Loucy (cell line): ENCODE measurements around the gene MAD1L1.

Experiments
- H2AFZ ChIP-seq: fragments of 200-600 bp; sonication (generic); 2 replicates; pipeline ENCODE4 v1.6.0; 2016; ENCODE audit warnings: antibody characterized with exemption, mild to moderate bottlenecking, low read length, moderate library complexity
- H3F3A ChIP-seq: fragments of 200-600 bp; 2 replicates; pipeline ENCODE4 v1.6.0; 2016; ENCODE audit warnings: antibody characterized with exemption, low read depth, mild to moderate bottlenecking
- H3K27me3 ChIP-seq: fragments of 200-600 bp; sonication (generic); 2 replicates; pipeline ENCODE4 v1.6.1; 2014; ENCODE audit warnings: low read length, mild to moderate bottlenecking; ENCODE audit not compliant: insufficient read depth, poor library complexity, severe bottlenecking
- H3K36me3 ChIP-seq: fragments of 200-600 bp; sonication (generic); 2 replicates; pipeline ENCODE4 v1.6.1; 2016; ENCODE audit warnings: low read length; ENCODE audit not compliant: insufficient read depth
- H3K4me1 ChIP-seq: fragments of 200-600 bp; sonication (generic); 2 replicates; pipeline ENCODE4 v1.5.1; 2014; ENCODE audit warnings: low read length, mild to moderate bottlenecking; ENCODE audit not compliant: insufficient read depth, poor library complexity, severe bottlenecking
- H3K4me2 ChIP-seq: fragments of 200-600 bp; sonication (generic); 2 replicates; pipeline ENCODE4 v1.6.0; 2014; ENCODE audit warnings: antibody characterized with exemption, low read length, low read depth, mild to moderate bottlenecking; ENCODE audit not compliant: poor library complexity, severe bottlenecking
- H3K4me3 ChIP-seq: fragments of 200-600 bp; sonication (generic); 2 replicates; pipeline ENCODE4 v1.5.1; 2014; ENCODE audit warnings: low read length, mild to moderate bottlenecking, mixed read lengths; ENCODE audit not compliant: poor library complexity, severe bottlenecking
- H3K79me2 ChIP-seq: fragments of 200-600 bp; sonication (generic); 2 replicates; pipeline ENCODE4 v1.6.1; 2014; ENCODE audit warnings: low read length; ENCODE audit not compliant: insufficient read depth
- H3K9ac ChIP-seq: fragments of 200-600 bp; sonication (generic); 2 replicates; pipeline ENCODE4 v1.6.0; 2014; ENCODE audit warnings: mild to moderate bottlenecking, low read depth, low read length, moderate library complexity; ENCODE audit not compliant: poor library complexity, severe bottlenecking
- H3K9me2 ChIP-seq: fragments of 200-600 bp; sonication (generic); replicated peaks from 2 replicates; pipeline ENCODE4 v1.6.1; 2016; ENCODE audit warnings: low read depth, low read length, mixed read lengths
- H3K9me3 ChIP-seq: fragments of 200-600 bp; sonication (generic); 2 replicates; pipeline ENCODE4 v1.6.1; 2014; ENCODE audit warnings: mild to moderate bottlenecking, antibody characterized with exemption, low read length, low read depth; ENCODE audit not compliant: insufficient read depth
- H4K20me1 ChIP-seq: fragments of 200-600 bp; sonication (generic); 2 replicates; pipeline ENCODE4 v1.6.0; 2014; ENCODE audit warnings: antibody characterized with exemption, low read length, mild to moderate bottlenecking; ENCODE audit not compliant: insufficient read depth, poor library complexity, severe bottlenecking
- CTCF ChIP-seq: fragments of 200-600 bp; sonication (generic); conservative IDR thresholded peaks from 2 replicates; pipeline ENCODE4 v1.5.1; 2014; ENCODE audit warnings: mild to moderate bottlenecking, antibody characterized with exemption, low read length
- EZH2phosphoT487 ChIP-seq: fragments of 200-600 bp; IDR thresholded peaks from 2 replicates; pipeline ENCODE4 v1.6.1; 2018; ENCODE audit warnings: antibody characterized with exemption, mild to moderate bottlenecking, moderate library complexity, borderline replicate concordance

Gene MAD1L1

GRCh38 chr7:1899951-1900762 is 332.6 kb downstream of the MAD1L1 start:
- Histone ChIP-seq H2AFZ (no peak overlapping the region), H3K9me3 (no peaks in the 10 kb centered on the region), H3K9me2 (no peaks in the 10 kb centered on the region), H3K4me3 (no peak overlapping the region), H3K4me1 (no peaks in the 10 kb centered on the region), H3K9ac (no peak overlapping the region), H3K4me2 (no peak overlapping the region), H3K79me2 (peaks cover 14% of the 10 kb centered on the region; the same call in 1 of the 2 replicates), H3K27me3 (no peaks in the 10 kb centered on the region), H4K20me1 (no peaks in the 10 kb centered on the region), H3F3A (no peaks in the 10 kb centered on the region), H3K36me3 (peaks cover 37% of the 10 kb centered on the region; the same call in 1 of the 2 replicates)
- no peak for TF ChIP-seq EZH2phosphoT487
- no peak for TF ChIP-seq CTCF

DNA sequence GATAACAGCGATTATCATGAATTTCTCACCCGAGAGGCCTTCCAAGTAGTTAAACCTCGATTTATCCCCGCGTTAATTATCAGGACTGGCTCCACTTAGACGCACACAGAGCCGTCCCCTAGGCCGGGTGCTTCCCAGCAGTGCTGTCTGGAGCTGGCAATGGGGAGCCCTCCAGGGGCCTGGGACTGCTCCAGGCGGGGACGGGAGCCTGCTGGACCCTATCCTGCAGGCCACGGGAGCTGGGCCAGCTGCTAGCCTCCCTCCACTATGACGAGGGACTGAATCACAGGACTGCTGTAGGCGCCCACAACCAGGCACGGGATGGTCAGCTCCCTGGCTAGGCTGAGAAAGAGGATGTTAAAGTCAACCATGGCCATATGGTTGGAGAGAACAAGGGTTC is 333.5 kb downstream of the MAD1L1 start:
- TF ChIP-seq EZH2phosphoT487, result no peak
- TF ChIP-seq CTCF, result no peak
- Histone ChIP-seq H3K9me3 (no peaks in the 10 kb centered on the region), H3K4me3 (no peak overlapping the region), H2AFZ (no peak overlapping the region), H4K20me1 (no peaks in the 10 kb centered on the region), H3K36me3 (peaks cover 46% of the 10 kb centered on the region; the same call in 1 of the 2 replicates), H3K9ac (no peak overlapping the region), H3K9me2 (no peaks in the 10 kb centered on the region), H3K79me2 (peaks cover 14% of the 10 kb centered on the region; the same call in 1 of the 2 replicates), H3K4me1 (no peaks in the 10 kb centered on the region), H3K4me2 (no peak overlapping the region), H3K27me3 (no peaks in the 10 kb centered on the region), H3F3A (no peaks in the 10 kb centered on the region)

- Histone ChIP-seq H4K20me1 (no peaks in the 10 kb centered on the region), H3K4me1 (no peaks in the 10 kb centered on the region), H2AFZ (no peak overlapping the region), H3K36me3 (peaks cover 51% of the 10 kb centered on the region; the same call in 1 of the 2 replicates), H3K9me3 (no peaks in the 10 kb centered on the region), H3K9me2 (no peaks in the 10 kb centered on the region), H3K27me3 (no peaks in the 10 kb centered on the region), H3K4me3 (no peak overlapping the region), H3K79me2 (peaks cover 16% of the 10 kb centered on the region; the same call in 1 of the 2 replicates), H3F3A (no peaks in the 10 kb centered on the region), H3K9ac (no peak overlapping the region), H3K4me2 (no peak overlapping the region)
- TF ChIP-seq CTCF (no peak), EZH2phosphoT487 (no peak)
Observed at GRCh38 chr7:1898628-1899185, 334.0 kb downstream of the MAD1L1 start.
